Nephron progenitor cell (in vitro differentiated cells): Measurements from ENCODE around the gene UFSP1.
"Not testable (repeated sequence)": the region's sequence is repeated elsewhere in the genome, so short reads cannot be mapped to it uniquely, and the experiment has no call there.

ENCODE experiments used
- DNase-seq: peaks from one replicate; pipeline ENCODE4 v3.0.0; 2021
- H3K27ac Mint-ChIP-seq: 2 replicates; pipeline ENCODE4 v1.8.0; 2021; ENCODE audit warnings: mild to moderate bottlenecking, moderate library complexity, mixed read lengths
- H3K27me3 Mint-ChIP-seq: 2 replicates; pipeline ENCODE4 v1.8.0; 2021; ENCODE audit warnings: mild to moderate bottlenecking, low read depth, mixed read lengths; ENCODE audit not compliant: poor library complexity
- H3K36me3 Mint-ChIP-seq: 2 replicates; pipeline ENCODE4 v1.8.0; 2021; ENCODE audit warnings: low read depth, mixed read lengths
- H3K4me1 Mint-ChIP-seq: 2 replicates; pipeline ENCODE4 v1.8.0; 2021; ENCODE audit warnings: mixed read lengths
- H3K4me3 Mint-ChIP-seq: 2 replicates; pipeline ENCODE4 v1.8.0; 2021; ENCODE audit warnings: mild to moderate bottlenecking, moderate library complexity, mixed read lengths
- H3K9me3 Mint-ChIP-seq: 2 replicates; pipeline ENCODE4 v1.8.0; 2021; ENCODE audit warnings: mild to moderate bottlenecking, moderate library complexity, mixed read lengths
- TF ChIP-seq, protein P1 (sequence below): fragments of 200-600 bp; sonication (generic); IDR thresholded peaks from 2 replicates; pipeline ENCODE4 v1.5.0; 2021; ENCODE audit warnings: antibody characterized with exemption

Gene UFSP1

GRCh38 chr7:100888988-100889750 is at the start of gene UFSP1:
Gene UFSP1, minus strand, starts transcription at chr7:100889715. Its CDS starts 444 bp downstream, at chr7:100889271.
- peak within 1 kb of the TSS; percentile 97 for H3K27ac Mint-ChIP-seq
- peak within 1 kb of the TSS; percentile 90 for H3K4me3 Mint-ChIP-seq
- H3K4me1 Mint-ChIP-seq = peaks cover 78% of the 10 kb centered on the region
- peak; percentile 76 for DNase-seq
- H3K9me3 Mint-ChIP-seq = no peaks in the 10 kb centered on the region
- peaks cover 5% of the 10 kb centered on the region for H3K27me3 Mint-ChIP-seq
- TF ChIP-seq, protein P1, sequence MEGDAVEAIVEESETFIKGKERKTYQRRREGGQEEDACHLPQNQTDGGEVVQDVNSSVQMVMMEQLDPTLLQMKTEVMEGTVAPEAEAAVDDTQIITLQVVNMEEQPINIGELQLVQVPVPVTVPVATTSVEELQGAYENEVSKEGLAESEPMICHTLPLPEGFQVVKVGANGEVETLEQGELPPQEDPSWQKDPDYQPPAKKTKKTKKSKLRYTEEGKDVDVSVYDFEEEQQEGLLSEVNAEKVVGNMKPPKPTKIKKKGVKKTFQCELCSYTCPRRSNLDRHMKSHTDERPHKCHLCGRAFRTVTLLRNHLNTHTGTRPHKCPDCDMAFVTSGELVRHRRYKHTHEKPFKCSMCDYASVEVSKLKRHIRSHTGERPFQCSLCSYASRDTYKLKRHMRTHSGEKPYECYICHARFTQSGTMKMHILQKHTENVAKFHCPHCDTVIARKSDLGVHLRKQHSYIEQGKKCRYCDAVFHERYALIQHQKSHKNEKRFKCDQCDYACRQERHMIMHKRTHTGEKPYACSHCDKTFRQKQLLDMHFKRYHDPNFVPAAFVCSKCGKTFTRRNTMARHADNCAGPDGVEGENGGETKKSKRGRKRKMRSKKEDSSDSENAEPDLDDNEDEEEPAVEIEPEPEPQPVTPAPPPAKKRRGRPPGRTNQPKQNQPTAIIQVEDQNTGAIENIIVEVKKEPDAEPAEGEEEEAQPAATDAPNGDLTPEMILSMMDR = no peak
- H3K36me3 Mint-ChIP-seq = peaks cover 43% of the 10 kb centered on the region

GRCh38 chr7:100936167-100936566 is 46.7 kb upstream of the UFSP1 start:
- H3K36me3 Mint-ChIP-seq, H3K4me1 Mint-ChIP-seq, H3K4me3 Mint-ChIP-seq, H3K27ac Mint-ChIP-seq, DNase-seq: not testable (repeated sequence)
- Mint-ChIP-seq H3K27me3 (peaks cover 12% of the 10 kb centered on the region), H3K9me3 (peaks cover 43% of the 10 kb centered on the region)

GRCh38 chr7:100935381-100935780 is 45.9 kb upstream of the UFSP1 start:
- not testable (repeated sequence) for H3K36me3 Mint-ChIP-seq, H3K27ac Mint-ChIP-seq, H3K27me3 Mint-ChIP-seq, H3K4me1 Mint-ChIP-seq, DNase-seq, H3K4me3 Mint-ChIP-seq
- H3K9me3 Mint-ChIP-seq = peaks cover 47% of the 10 kb centered on the region

DNA sequence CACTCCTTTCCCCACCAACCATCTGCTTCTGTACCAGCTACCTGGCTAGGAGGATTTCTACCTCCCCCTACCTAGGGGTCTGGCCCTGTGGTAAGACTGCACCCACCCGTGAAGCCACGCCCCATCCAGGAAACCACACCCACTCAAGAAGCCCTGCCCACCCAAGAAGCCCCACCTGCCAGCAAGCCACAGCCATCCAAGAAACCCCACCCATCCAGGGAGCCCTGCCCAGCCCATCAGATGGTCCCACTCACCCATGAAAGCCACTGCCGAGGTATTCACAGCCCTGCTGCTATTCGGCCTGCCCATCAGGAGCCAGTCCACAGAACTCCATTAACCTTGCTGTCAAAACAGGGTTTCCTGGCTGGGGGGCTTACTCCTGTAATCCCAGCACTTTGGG is 44.2 kb upstream of the UFSP1 start:
- Mint-ChIP-seq H3K27me3 (peaks cover 10% of the 10 kb centered on the region), H3K36me3 (peaks cover 6% of the 10 kb centered on the region), H3K9me3 (peaks cover 35% of the 10 kb centered on the region), H3K4me1 (no peaks in the 10 kb centered on the region), H3K4me3 (no peak overlapping the region), H3K27ac (no peak overlapping the region)
- no peak for DNase-seq
- TF ChIP-seq, protein P1 = no peak

GRCh38 chr7:100929808-100930174 is 40.3 kb upstream of the UFSP1 start:
- Mint-ChIP-seq H3K36me3 (peaks cover 6% of the 10 kb centered on the region), H3K4me3 (no peak overlapping the region), H3K4me1 (no peaks in the 10 kb centered on the region), H3K27ac (no peak overlapping the region), H3K9me3 (peaks cover 29% of the 10 kb centered on the region), H3K27me3 (peaks cover 9% of the 10 kb centered on the region)
- TF ChIP-seq, protein P1 = no peak
- DNase-seq = no peak

- H3K36me3 Mint-ChIP-seq, H3K27ac Mint-ChIP-seq, H3K4me1 Mint-ChIP-seq, H3K9me3 Mint-ChIP-seq, H3K4me3 Mint-ChIP-seq, DNase-seq: not testable (repeated sequence)
- H3K27me3 Mint-ChIP-seq = peaks cover 18% of the 10 kb centered on the region
These were observed 34.1 kb upstream of the UFSP1 start for GRCh38 chr7:100923616-100924015.

DNA sequence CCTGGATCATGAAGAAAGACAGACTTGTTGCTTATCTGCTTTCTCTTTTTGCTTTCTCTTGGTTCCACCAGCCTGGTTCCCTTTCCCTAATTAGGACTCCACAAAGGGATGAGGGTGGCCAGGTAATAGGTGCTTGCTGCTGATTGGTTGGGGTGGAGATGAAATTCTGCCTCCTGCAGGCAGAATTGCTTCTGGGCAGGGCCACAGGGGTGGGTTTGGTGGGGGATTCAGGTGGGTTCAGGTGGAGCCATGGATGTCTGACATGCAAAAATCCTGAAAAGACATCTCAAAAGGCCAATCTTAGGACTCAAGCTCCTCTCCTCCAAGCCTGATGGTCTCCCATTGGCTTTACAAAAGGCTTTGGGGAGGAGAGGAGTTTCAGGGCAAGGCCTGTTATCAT is 31.5 kb upstream of the UFSP1 start:
- no peaks in the 10 kb centered on the region for H3K36me3 Mint-ChIP-seq
- no peaks in the 10 kb centered on the region for H3K4me1 Mint-ChIP-seq
- H3K27ac Mint-ChIP-seq = no peak overlapping the region
- no peak overlapping the region for H3K4me3 Mint-ChIP-seq
- TF ChIP-seq, protein P1 = no peak
- H3K9me3 Mint-ChIP-seq = no peaks in the 10 kb centered on the region
- H3K27me3 Mint-ChIP-seq = peaks cover 18% of the 10 kb centered on the region
- DNase-seq = no peak

DNA sequence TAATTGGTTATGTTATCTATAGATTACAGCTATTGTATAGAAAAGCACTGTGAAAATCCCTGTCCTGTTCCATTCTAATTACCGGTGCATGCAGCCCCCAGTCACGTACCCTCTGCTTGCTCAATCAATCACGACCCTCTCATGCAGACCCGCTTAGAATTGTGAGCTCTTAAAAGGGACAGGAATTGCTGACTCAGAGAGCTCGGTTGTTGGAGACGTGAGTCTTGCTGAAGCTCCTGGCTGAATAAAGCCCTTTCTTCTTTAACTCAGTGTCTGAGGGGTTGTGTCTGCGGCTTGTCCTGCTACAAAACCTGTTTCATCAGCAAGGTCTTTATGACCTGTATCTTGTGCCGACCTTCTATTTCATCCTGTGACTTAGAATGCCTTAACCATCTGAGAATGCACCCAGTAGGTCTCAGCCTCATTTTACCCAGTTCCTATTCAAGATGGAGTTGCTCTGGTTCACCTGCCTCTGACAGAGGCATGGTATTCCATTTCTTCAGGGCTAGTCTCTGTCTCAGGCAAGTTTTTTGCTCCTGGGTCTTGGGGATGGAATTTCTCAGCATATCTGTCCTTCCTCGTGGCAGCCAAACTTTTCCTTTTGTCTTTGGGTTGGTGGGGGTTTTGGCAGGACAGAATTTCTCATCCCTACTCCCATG is 30.4 kb upstream of the UFSP1 start:
- H3K9me3 Mint-ChIP-seq, H3K36me3 Mint-ChIP-seq, DNase-seq, H3K4me3 Mint-ChIP-seq, H3K4me1 Mint-ChIP-seq, H3K27ac Mint-ChIP-seq: not testable (repeated sequence)
- peaks cover 18% of the 10 kb centered on the region for H3K27me3 Mint-ChIP-seq

DNA sequence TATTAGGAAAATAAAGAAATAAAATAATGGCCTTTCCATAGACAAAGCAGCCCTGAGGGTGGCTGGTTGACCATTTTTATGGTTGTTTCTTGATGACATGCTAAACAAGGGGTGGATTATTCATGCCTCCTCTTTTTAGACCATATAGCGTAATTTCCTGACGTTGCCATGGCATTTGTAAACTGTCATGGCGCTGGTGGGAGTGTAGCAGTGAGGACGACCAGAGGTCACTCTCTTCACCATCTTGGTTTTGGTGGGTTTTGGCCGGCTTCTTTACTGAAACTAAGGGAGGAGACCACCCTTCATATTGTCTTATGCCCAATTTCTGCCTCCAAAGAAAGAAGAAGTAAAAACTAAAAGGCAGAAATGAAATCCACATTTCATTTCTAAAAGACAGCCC is 29.8 kb upstream of the UFSP1 start:
- not testable (repeated sequence) for DNase-seq, H3K9me3 Mint-ChIP-seq, H3K4me1 Mint-ChIP-seq, H3K4me3 Mint-ChIP-seq, H3K36me3 Mint-ChIP-seq, H3K27ac Mint-ChIP-seq
- H3K27me3 Mint-ChIP-seq = peaks cover 18% of the 10 kb centered on the region
